Prostate gland (tissue), 2 donors: ENCODE measurements around the gene ADK.

ENCODE experiments used
- CTCF ChIP-seq, 4 experiments: fragments of 200-600 bp in 2 of 4; fragments of 450-650 bp in 2 of 4; sonication (generic) in 2 of 4; IDR thresholded peaks; 1 replicate in 3 of 4; 2 replicates in 1 of 4; pipeline ENCODE4 v1.5.1; 2016 to 2019; ENCODE audit warnings: antibody characterized with exemption in 4 of 4, mild to moderate bottlenecking in 2 of 4, moderate library complexity in 2 of 4
- POLR2A ChIP-seq: fragments of 450-650 bp; IDR thresholded peaks from one replicate; pipeline ENCODE4 v1.6.1; 2016; ENCODE audit warnings: antibody characterized with exemption, mild to moderate bottlenecking
- POLR2AphosphoS5 ChIP-seq: sonication (generic); formaldehyde crosslinking; IDR thresholded peaks from one replicate; pipeline ENCODE4 v1.6.1; 2017; ENCODE audit warnings: antibody characterized with exemption

- TF ChIP-seq POLR2AphosphoS5 (no peak), CTCF (IDR thresholded peaks at IDR 0.05) (no peak), POLR2A (no peak)
Observed at GRCh38 chr10:74305730-74306129, 154.7 kb downstream of the ADK start.
